Kidney capillary endothelial cell (primary cell): ENCODE results near the gene INSL4.

Experiments used
- DNase-seq: peaks from one replicate; pipeline ENCODE4 v3.0.0-alpha.2; 2018; ENCODE audit warnings: low spot score

The INSL4 gene

GRCh38 chr9:5231212-5231611, at the start of gene INSL4:
INSL4 (plus strand) TSS chr9:5231419; CDS start chr9:5231524, 105 bp downstream.
- DNase-seq, result no peak

GRCh38 chr9:5184776-5185175, 46.4 kb upstream of the INSL4 start:
- DNase-seq, result no peak

DNA sequence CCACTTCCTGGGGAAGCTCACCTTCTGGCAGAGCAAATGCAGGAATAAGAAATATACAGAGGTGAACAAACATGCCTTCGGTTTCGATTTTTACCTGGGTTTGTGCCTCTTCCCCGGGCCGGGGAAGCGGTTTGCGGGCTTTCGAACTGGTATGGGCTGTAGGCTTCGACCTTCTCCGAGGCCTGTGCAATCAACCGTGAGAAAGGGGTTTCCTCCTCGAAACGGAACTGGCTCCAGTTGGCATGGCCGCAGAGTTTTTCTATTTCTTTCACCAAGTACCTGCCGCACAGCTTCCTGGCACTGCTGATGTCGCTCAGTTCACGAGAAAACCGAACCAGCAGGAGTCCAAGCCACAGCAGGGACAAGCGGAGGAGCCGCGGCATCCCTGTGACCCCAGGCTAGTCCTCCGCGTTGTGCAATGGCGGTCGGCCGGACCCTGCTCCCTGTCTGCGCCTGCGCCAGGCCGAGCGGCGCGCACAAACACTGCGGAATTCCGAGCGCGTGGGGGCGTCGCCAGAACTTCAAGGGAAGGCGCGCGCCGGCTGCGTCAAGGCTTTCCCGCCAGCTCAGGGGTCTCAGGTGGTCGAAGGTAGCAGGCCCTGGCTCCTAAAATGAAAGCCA, 45.9 kb upstream of the INSL4 start, which contains the start of gene INSL6:
Gene INSL6 (minus strand): TSS at position 420 of the 621 bp plus-strand sequence. CDS start 37 bp downstream, at position 383.
- no peak for DNase-seq

GRCh38 chr9:5186416-5187169, 44.6 kb upstream of the INSL4 start:
- DNase-seq, result peak; percentile 59

- DNase-seq, result no peak
Measured at GRCh38 chr9:5188060-5188984, 42.9 kb upstream of the INSL4 start.

DNA sequence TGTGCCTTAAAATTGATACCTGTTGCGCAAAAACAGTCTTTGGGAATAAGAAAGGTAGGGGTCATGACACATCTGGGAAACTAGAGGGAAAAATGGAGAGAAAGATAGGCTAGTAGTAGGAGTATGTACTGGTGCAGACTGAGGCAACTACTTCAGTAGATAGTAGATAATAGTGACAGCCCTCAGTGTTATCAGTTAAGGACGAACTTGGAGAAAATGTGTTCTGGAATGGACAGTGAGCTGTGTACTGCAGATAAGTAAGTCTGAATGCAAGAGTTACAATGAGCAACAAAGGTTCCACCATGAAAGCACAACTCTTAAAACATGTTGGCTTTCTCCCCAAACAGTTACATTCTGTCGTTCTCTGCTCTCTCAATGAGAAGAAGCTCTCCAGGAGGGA, 39.2 kb upstream of the INSL4 start:
- no peak for DNase-seq

DNA sequence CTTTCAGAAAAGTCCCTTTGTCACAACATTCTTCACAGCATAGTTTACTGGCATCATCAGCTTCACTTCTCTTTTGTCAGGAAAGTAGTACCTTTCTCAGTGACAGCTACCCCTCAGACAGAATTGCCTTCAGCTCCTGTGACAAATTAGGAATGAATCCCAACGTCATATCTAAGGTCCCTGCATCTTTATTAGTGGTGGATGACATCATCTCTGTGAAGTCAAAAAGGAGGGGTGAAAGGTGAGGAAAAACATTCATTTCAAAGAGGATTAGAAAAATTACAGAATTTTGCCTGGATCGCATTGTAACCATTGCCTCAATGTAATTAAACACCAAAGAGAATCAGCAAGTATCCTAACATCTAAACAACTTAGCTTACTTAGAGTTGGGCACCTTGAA, 37.9 kb upstream of the INSL4 start:
- no peak for DNase-seq

- no peak for DNase-seq
Measured at GRCh38 chr9:5195463-5195862, 35.8 kb upstream of the INSL4 start.

DNA sequence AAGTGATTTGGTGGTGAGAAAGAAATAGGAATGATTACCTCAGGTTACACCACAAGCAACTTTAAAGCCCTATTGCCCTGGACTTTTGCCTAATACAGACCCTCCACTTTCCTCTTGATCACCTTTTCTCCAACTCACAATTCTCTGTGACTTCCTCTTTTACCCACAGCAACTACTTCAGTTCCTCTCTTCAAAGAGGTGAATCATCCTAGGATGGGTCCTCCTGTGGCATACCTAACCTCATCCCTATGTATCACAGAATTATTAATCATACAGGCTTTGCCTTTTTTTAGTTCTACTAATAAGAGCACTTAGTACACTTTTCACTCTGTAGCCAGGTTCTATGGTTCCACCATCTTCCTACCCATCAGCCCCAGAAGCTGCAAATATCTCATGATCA, 26.1 kb upstream of the INSL4 start:
- no peak for DNase-seq

DNA sequence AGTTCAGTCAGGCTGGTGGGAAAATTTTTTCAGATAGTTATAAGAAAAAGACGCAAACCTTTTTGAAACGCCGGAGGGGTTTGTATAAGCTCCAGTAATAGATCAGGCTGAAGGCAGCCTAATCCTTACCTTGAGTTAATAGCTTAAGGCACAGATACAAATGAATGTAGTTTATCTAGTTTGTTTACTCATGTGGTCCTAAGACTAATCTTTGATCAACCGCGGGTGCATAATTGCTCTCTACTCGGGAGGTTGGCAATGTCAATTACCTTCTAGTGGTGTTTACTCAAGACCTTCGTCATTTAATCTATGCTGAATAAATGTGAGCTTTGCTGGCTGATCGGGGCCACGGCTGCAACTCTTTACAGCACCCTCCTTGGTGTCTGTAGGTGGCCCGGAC, 665 bp upstream of the INSL4 start:
- DNase-seq, result no peak

DNA sequence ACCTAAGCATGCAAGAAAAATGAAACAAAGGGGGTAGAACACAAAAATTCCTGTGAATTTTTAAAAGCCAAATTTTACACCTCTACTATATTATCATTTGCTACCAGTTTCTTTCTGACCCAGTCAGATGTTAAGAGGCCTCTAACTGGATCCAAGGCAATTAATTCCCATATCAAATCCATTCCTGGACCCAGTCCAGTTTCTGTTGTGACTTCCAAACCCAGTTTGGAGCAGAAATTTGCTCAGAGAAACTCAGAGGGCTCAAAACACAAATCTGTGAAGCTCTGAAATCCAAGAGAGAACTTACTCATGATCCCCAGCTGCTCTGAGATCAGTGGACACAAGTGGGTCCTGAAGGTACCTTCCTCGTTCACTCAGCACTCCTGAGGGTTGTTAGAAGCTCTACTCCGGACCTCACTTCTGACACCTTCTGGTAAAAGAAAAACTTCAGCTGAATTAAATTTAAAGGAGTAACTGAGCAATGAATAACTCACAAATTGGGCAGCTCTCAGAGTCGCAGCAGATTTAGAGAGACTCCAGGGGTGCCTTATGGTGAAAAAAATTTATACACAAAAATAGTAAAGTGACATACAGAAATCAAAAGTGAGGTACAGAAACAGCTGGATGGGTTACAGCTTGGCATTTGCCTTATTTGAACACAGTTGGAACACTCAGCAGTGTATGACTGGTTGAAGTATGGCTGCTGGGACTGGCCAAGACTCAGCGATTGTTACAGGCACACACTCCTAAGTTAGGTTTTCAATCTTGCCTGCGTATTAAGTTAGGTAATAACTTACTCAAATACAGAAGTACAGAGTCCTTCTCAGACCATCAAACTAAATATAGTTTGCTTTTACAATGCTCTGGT, 32.4 kb downstream of the INSL4 start:
- no peak for DNase-seq

GRCh38 chr9:5264219-5264595, 33.0 kb downstream of the INSL4 start:
- DNase-seq, result no peak

- no peak for DNase-seq
Measured at GRCh38 chr9:5265939-5266338, 34.7 kb downstream of the INSL4 start.

GRCh38 chr9:5269249-5269715, 38.1 kb downstream of the INSL4 start:
- DNase-seq, result peak; percentile 95

- DNase-seq, result no peak
Measured at GRCh38 chr9:5274770-5275169, 43.6 kb downstream of the INSL4 start.

DNA sequence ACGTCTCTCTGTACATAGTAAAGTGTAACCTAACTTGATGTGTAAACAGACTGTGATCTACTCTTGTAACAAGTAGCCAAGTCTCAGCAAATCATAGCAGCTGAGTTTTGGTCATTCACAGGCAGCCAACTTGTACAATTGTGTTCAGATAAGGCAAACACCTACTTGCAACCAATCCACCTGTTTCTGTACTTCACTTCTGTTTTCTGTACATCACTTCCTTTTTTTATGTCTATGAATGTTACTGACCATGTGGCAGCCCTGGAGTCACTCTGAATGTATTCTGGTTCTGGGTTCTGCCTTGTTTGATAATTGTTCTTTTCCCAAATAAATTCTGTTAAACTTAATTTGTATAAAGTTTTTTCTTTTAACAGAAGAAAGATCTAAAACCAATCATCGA, 47.3 kb downstream of the INSL4 start:
- no peak for DNase-seq
